Keratinocyte (primary cell): ENCODE measurements around the gene ADAT1. TPM values are rescaled to one million over a fixed set of nuclear protein-coding genes. Genes with fewer than 3 reads are reported as not detected.

Experiments used
- DNase-seq: peaks from one replicate; pipeline ENCODE4 v3.0.0-alpha.2; 2011; ENCODE audit warnings: low read depth, missing footprints, low spot score
- FAIRE-seq: peaks from 2 replicates; lab custom pipeline; 2011; peaks lifted over from hg19 to GRCh38; lab: Jason Lieb, UNC
- H2AFZ ChIP-seq: 2 replicates; pipeline ENCODE4 v1.6.0; 2012; ENCODE audit warnings: low read length, control low read depth, inconsistent platforms; ENCODE audit not compliant: control insufficient read depth
- H3K27ac ChIP-seq: 2 replicates; pipeline ENCODE4 v1.5.1; 2011; ENCODE audit warnings: low read length; ENCODE audit not compliant: control insufficient read depth, insufficient read depth
- H3K27me3 ChIP-seq: 3 replicates; pipeline ENCODE4 v1.6.0; 2011; ENCODE audit warnings: low read length; ENCODE audit not compliant: control insufficient read depth, insufficient read depth; ENCODE audit errors: extremely low read depth
- H3K36me3 ChIP-seq, 2 experiments: 2 replicates in 1 of 2; 3 replicates in 1 of 2; pipeline ENCODE4 v1.5.1; 2011; ENCODE audit warnings: low read length in 2 of 2, mild to moderate bottlenecking in 1 of 2; ENCODE audit not compliant: control insufficient read depth in 2 of 2, insufficient read depth in 2 of 2; ENCODE audit errors: extremely low read depth in 1 of 2
- H3K4me1 ChIP-seq: 3 replicates; pipeline ENCODE4 v1.5.1; 2011; ENCODE audit warnings: low read length; ENCODE audit not compliant: control insufficient read depth, insufficient read depth; ENCODE audit errors: extremely low read depth
- H3K4me2 ChIP-seq: 3 replicates; pipeline ENCODE4 v1.6.0; 2011; ENCODE audit warnings: low read depth, low read length; ENCODE audit not compliant: control insufficient read depth, insufficient read depth; ENCODE audit errors: extremely low read depth
- H3K4me3 ChIP-seq, 3 experiments: fragments of 200-600 bp in 1 of 3; sonication (generic) in 1 of 3; 2 replicates in 2 of 3; 3 replicates in 1 of 3; pipeline ENCODE4 v1.5.1; 2011 to 2016; ENCODE audit warnings: low read length in 3 of 3, mild to moderate bottlenecking in 3 of 3, control low read depth in 2 of 3, inconsistent platforms in 1 of 3, low read depth in 1 of 3, mixed read lengths in 1 of 3, mixed run types in 1 of 3, moderate library complexity in 1 of 3; ENCODE audit not compliant: control insufficient read depth in 2 of 3, insufficient read depth in 2 of 3; ENCODE audit errors: extremely low read depth in 1 of 3
- H3K79me2 ChIP-seq: 2 replicates; pipeline ENCODE4 v1.6.0; 2012; ENCODE audit warnings: low read length; ENCODE audit not compliant: control insufficient read depth, insufficient read depth
- H3K9ac ChIP-seq: 3 replicates; pipeline ENCODE4 v1.6.0; 2011; ENCODE audit warnings: low read length; ENCODE audit not compliant: control insufficient read depth, insufficient read depth; ENCODE audit errors: extremely low read depth
- H3K9me1 ChIP-seq: 3 replicates; pipeline ENCODE4 v1.6.0; 2011; ENCODE audit warnings: low read length; ENCODE audit not compliant: control insufficient read depth, insufficient read depth; ENCODE audit errors: extremely low read depth
- H3K9me3 ChIP-seq: 2 replicates; pipeline ENCODE4 v1.5.1; 2012; ENCODE audit warnings: low read depth, low read length; ENCODE audit not compliant: control insufficient read depth
- H4K20me1 ChIP-seq: 3 replicates; pipeline ENCODE4 v1.6.0; 2011; ENCODE audit warnings: low read length; ENCODE audit not compliant: control insufficient read depth, insufficient read depth; ENCODE audit errors: extremely low read depth
- EZH2 ChIP-seq: IDR thresholded peaks from one replicate; pipeline ENCODE4 v1.6.1; 2012; ENCODE audit warnings: inconsistent platforms, mild to moderate bottlenecking, low read length, moderate library complexity
- dilution Hi-C: fragments of 300-500 bp; cut with MboI; formaldehyde crosslinking; loops from one replicate; pipeline ENCODE4 v1.7.0; 2020; ENCODE audit warnings: low sequenced_read_pairs; ENCODE audit not compliant: extremely low pct_ligation_motif_present
- polyA plus RNA-seq, 5 experiments: library from polyadenylated mRNA; depleted of rRNA in 3 of 5; stranded (reverse) in 3 of 5; stranded (forward) in 1 of 5; unstranded in 1 of 5; fragments of >200 nt; gene quantifications; 1 replicate in 1 of 5; 2 replicates in 3 of 5; 3 replicates in 1 of 5; pipeline versions ENCODE4 v1.2.1 to v1.2.3, GENCODE V29; 2011 to 2012; ENCODE audit warnings: missing spikeins in 2 of 5, low read depth in 1 of 5, low replicate concordance in 1 of 5
- TF ChIP-seq, protein P1 (sequence below), 3 experiments: IDR thresholded peaks in 1 of 3; conservative IDR thresholded peaks in 1 of 3; optimal IDR thresholded peaks in 1 of 3; 2 replicates in 2 of 3; 3 replicates in 1 of 3; pipeline versions ENCODE3 to v1.5.1; 2011; ENCODE audit warnings: low read length in 3 of 3, mild to moderate bottlenecking in 3 of 3, moderate library complexity in 2 of 3, control low read depth in 1 of 3, inconsistent platforms in 1 of 3; ENCODE audit not compliant: insufficient read depth in 2 of 3; ENCODE audit errors: extremely low read depth in 1 of 3

ADAT1 gene
- polyA plus RNA-seq, 1 donor (not counting 4 experiments of a cell fraction or from before 2014, with no cell fraction given) = 34.4 TPM

DNA sequence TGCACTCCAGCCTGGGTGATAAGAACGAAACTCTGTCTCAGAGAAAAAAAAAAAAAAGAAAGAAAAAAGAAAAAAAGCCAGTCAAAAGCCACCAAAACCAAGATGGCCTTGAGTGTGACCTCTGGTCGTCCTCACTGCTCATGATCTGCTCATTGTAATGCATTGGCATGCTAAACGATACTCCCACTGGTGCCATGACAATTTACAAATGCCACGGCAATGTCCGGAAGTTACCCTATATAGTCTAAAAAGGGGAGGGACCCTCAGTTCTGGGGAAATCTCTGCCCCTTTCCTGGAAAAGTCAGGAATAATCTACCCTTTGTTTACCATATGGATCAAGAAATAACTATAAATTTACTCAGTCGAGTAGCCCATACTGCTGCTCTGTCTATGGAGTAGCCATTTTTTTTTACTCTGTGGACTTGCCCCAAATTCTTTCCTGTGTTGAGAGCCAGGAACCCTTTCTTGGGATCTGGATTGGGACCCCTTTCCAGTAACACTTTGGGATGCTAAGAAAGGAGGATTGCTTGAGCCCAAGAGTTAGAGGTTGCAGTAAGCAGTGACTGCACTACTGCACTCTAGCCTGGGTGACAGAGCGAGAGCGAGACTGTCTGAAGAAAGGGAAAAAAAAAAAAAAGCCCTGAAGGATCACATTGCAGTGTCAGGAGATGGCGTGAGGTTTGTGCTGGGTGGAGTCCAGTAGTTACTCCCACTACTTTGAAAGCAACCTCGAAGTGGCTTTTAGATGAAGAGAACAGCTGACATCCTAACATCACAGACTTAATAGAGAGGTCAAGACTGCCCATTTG lies 63.3 kb downstream of the ADAT1 start:
- Histone ChIP-seq H3K9me3 (no peaks in the 10 kb centered on the region), H3K4me2 (no peak overlapping the region), H3K36me3 (no peaks in the 10 kb centered on the region), H3K79me2 (no peaks in the 10 kb centered on the region), H3K9ac (no peak overlapping the region), H2AFZ (peak overlapping the region; percentile 36), H4K20me1 (no peaks in the 10 kb centered on the region), H3K27me3 (no peaks in the 10 kb centered on the region), H3K9me1 (no peaks in the 10 kb centered on the region), H3K4me1 (peaks cover 17% of the 10 kb centered on the region), H3K4me3 (no peak overlapping the region), H3K27ac (no peak overlapping the region)
- FAIRE-seq (no peak), DNase-seq (no peak)
- TF ChIP-seq, protein P1, sequence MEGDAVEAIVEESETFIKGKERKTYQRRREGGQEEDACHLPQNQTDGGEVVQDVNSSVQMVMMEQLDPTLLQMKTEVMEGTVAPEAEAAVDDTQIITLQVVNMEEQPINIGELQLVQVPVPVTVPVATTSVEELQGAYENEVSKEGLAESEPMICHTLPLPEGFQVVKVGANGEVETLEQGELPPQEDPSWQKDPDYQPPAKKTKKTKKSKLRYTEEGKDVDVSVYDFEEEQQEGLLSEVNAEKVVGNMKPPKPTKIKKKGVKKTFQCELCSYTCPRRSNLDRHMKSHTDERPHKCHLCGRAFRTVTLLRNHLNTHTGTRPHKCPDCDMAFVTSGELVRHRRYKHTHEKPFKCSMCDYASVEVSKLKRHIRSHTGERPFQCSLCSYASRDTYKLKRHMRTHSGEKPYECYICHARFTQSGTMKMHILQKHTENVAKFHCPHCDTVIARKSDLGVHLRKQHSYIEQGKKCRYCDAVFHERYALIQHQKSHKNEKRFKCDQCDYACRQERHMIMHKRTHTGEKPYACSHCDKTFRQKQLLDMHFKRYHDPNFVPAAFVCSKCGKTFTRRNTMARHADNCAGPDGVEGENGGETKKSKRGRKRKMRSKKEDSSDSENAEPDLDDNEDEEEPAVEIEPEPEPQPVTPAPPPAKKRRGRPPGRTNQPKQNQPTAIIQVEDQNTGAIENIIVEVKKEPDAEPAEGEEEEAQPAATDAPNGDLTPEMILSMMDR (optimal IDR thresholded peaks at IDR 0.05 in 1 of 3, IDR thresholded peaks at IDR 0.05 in 1 of 3, conservative IDR thresholded peaks at IDR 0.05 in 1 of 3; ENCODE audit: extremely low read depth in 1 of 3, insufficient read depth in 2 of 3, low read length in 3 of 3) = no peak
- dilution Hi-C loops = no loop called here

DNA sequence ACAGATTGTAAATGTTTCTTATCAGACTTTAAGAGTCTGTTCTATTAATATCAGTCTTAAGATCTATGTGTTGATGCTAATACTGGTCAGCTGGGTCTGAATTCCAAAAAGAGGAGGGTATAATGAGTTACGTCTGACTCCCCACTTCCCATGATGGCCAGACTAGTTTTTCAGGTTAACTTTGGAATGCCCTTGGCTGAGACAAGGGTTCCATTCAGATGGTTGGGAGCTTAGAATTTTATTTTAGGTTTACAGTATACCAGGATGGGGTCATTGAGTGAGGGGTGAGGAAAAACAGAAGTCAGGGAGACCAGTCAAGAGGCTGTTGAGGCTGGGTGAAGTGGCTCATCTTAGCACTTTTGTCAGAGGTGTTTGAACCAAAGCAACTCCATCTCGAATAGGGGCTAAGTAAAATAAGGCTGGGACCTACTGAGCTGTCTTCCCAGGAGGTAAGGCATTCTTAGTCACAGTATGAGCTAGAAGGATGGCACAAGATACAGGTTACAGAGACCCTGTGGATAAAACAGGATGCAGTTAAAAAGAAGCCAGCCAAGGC lies 64.2 kb downstream of the ADAT1 start:
- TF ChIP-seq EZH2 = no peak
- TF ChIP-seq, protein P1 (optimal IDR thresholded peaks at IDR 0.05 in 1 of 3, IDR thresholded peaks at IDR 0.05 in 1 of 3, conservative IDR thresholded peaks at IDR 0.05 in 1 of 3; ENCODE audit: extremely low read depth in 1 of 3, insufficient read depth in 2 of 3, low read length in 3 of 3) = no peak
- dilution Hi-C loops = no loop called here
- no peaks in the 10 kb centered on the region for H3K9me3 ChIP-seq
- H3K4me3 ChIP-seq = no peak overlapping the region
- no peaks in the 10 kb centered on the region for H3K27me3 ChIP-seq
- no peak overlapping the region for H3K27ac ChIP-seq
- no peaks in the 10 kb centered on the region for H3K79me2 ChIP-seq
- FAIRE-seq (no peak), DNase-seq (no peak)
- H3K4me1 ChIP-seq = peaks cover 17% of the 10 kb centered on the region
- no peak overlapping the region for H3K9ac ChIP-seq
- no peaks in the 10 kb centered on the region for H4K20me1 ChIP-seq
- H3K9me1 ChIP-seq = no peaks in the 10 kb centered on the region
- no peak overlapping the region for H3K4me2 ChIP-seq
- H3K36me3 ChIP-seq = no peaks in the 10 kb centered on the region
- H2AFZ ChIP-seq = no peak overlapping the region
